Activated naive CD4-positive, alpha-beta T cell treated with anti-CD3 and anti-CD28 coated beads, Interleukin-2, amount 50 U/mL, for 24 hours (primary cell): ENCODE results near the gene PPP6R1.

ENCODE experiments used
- H3K27ac Mint-ChIP-seq: one replicate; pipeline ENCODE4 v1.8.0; 2021; ENCODE audit warnings: mild to moderate bottlenecking, mixed read lengths
- H3K27me3 Mint-ChIP-seq: one replicate; pipeline ENCODE4 v1.8.0; 2021; ENCODE audit warnings: mixed read lengths
- H3K36me3 Mint-ChIP-seq: one replicate; pipeline ENCODE4 v1.8.0; 2021; ENCODE audit warnings: mixed read lengths
- H3K4me1 Mint-ChIP-seq: one replicate; pipeline ENCODE4 v1.8.0; 2021; ENCODE audit warnings: mixed read lengths
- H3K4me3 Mint-ChIP-seq: one replicate; pipeline ENCODE4 v1.8.0; 2021; ENCODE audit warnings: mild to moderate bottlenecking, mixed read lengths
- H3K9me3 Mint-ChIP-seq: one replicate; pipeline ENCODE4 v1.8.0; 2021; ENCODE audit warnings: mixed read lengths

PPP6R1 gene, protein sequence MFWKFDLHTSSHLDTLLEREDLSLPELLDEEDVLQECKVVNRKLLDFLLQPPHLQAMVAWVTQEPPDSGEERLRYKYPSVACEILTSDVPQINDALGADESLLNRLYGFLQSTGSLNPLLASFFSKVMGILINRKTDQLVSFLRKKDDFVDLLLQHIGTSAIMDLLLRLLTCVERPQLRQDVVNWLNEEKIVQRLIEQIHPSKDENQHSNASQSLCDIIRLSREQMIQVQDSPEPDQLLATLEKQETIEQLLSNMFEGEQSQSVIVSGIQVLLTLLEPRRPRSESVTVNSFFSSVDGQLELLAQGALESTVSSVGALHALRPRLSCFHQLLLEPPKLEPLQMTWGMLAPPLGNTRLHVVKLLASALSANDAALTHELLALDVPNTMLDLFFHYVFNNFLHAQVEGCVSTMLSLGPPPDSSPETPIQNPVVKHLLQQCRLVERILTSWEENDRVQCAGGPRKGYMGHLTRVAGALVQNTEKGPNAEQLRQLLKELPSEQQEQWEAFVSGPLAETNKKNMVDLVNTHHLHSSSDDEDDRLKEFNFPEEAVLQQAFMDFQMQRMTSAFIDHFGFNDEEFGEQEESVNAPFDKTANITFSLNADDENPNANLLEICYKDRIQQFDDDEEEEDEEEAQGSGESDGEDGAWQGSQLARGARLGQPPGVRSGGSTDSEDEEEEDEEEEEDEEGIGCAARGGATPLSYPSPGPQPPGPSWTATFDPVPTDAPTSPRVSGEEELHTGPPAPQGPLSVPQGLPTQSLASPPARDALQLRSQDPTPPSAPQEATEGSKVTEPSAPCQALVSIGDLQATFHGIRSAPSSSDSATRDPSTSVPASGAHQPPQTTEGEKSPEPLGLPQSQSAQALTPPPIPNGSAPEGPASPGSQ

DNA sequence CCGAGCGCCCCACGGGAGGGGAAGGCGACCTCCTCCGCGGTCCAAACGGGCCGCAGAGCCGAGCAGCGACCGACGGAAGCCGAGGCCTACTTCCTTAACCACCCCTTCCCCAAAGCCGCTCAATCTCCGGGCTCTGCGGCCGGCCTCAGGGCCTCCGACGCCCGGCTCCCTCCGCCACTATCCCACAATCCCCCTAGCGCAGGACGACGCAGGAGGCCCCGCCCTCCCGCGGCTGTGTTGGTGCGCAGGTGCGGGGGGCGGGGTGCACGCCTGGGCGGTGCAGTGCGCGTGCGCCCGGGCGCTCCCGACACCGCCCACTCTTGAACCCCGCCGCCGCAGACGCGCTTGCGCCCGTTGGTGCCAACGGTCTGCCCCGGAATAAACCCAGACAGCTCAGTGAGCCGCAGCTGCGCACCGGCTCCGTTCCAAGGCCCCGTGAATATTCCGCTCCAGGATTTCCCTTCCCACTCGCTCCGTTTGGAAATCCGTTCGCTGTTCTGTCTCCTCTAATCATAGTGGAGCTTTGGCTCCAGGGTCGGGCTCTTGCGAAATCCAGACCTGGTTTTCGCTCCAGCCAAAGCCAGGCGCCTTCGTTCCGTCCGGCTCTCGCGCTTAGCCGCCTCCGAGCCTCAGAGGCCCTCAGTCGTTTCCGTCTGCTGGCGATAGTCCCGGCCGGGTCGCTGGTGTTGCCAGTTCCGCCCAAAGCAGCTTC, at the start of gene PPP6R1:
Gene PPP6R1, minus strand, starts transcription at position 190 of the 712 bp plus-strand sequence. CDS start 11,914 bp downstream, outside the sequence.
- H3K27me3 Mint-ChIP-seq, result no peaks in the 10 kb centered on the region
- no peaks in the 10 kb centered on the region for H3K9me3 Mint-ChIP-seq
- H3K27ac Mint-ChIP-seq, result peak within 1 kb of the TSS; percentile 98
- peaks cover 38% of the 10 kb centered on the region for H3K4me1 Mint-ChIP-seq
- peak within 1 kb of the TSS; percentile 97 for H3K4me3 Mint-ChIP-seq
- H3K36me3 Mint-ChIP-seq, result peaks cover 10% of the 10 kb centered on the region

DNA sequence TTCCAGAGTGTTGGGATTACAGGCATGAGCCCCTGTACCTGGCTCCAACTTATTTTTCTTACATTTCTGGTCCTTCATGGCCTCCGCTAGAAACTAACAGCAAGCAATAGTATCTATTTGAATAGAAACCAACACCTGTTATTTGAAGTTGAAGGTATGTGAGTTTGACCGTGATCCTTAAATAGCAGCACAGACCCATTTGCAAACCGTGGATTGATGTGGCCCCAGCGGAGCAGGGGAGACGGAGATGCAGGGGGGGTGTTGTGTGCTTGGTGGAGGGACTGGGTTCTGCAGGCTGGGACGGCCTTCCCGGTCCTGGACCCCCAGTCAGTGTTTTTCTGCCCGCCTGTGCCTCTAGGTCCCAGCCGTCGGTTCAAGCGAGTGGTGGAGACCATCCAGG, 49.5 kb upstream of the PPP6R1 start:
- Mint-ChIP-seq H3K36me3 (no peaks in the 10 kb centered on the region), H3K27me3 (no peaks in the 10 kb centered on the region), H3K4me3 (no peak overlapping the region), H3K9me3 (no peaks in the 10 kb centered on the region), H3K4me1 (peaks cover 3% of the 10 kb centered on the region), H3K27ac (no peak overlapping the region)

DNA sequence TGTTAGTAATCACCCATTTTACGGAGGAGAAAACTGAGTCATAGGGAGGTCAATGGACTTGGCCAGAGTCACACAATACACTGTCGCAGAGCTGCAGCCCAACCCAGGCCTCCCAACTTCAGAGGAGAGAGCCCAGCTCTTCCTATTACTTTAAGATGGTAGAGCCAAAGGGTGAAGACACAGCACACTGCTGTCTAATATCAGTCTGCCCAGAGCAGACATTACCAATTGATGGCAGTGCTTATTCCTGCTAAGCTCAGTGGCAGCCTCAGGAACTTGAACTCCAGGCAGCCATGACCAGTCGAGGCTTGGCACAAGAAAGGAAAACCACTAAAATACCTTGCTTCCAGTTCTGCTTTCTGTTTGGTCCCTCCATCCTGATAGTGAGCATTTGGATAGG, 47.9 kb upstream of the PPP6R1 start:
- Mint-ChIP-seq H3K27ac (no peak overlapping the region), H3K4me3 (no peak overlapping the region), H3K36me3 (no peaks in the 10 kb centered on the region), H3K4me1 (peaks cover 8% of the 10 kb centered on the region), H3K27me3 (no peaks in the 10 kb centered on the region), H3K9me3 (no peaks in the 10 kb centered on the region)

DNA sequence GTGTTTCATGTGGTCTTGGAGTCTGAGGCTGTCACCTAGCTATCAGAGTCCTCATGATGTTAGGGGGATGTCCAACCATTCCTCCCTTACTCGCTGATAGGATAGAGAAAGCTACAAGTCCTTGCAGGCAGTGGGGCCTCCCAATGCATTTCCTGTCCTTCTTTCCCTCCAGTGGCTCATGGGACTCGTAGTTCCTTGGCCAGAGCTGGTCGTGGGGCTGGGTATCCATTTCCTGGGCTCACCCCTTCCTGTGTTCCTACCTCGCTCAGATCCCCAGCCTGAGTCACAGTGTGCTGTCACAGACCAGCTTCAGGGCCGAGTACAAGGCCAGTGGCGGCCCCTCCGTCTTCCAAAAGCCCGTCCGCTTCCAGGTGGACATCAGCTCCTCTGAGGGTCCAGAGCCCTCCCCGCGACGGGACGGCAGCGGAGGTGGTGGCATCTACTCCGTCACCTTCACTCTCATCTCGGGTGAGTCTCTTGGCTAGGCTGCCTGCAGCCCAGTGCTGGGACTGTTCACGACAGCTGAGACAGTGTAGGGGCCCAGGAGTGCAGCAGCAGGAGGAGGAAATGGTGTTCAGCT, 47.3 kb upstream of the PPP6R1 start:
- H3K4me3 Mint-ChIP-seq, result no peak overlapping the region
- no peak overlapping the region for H3K27ac Mint-ChIP-seq
- no peaks in the 10 kb centered on the region for H3K36me3 Mint-ChIP-seq
- peaks cover 9% of the 10 kb centered on the region for H3K4me1 Mint-ChIP-seq
- no peaks in the 10 kb centered on the region for H3K27me3 Mint-ChIP-seq
- H3K9me3 Mint-ChIP-seq, result no peaks in the 10 kb centered on the region

DNA sequence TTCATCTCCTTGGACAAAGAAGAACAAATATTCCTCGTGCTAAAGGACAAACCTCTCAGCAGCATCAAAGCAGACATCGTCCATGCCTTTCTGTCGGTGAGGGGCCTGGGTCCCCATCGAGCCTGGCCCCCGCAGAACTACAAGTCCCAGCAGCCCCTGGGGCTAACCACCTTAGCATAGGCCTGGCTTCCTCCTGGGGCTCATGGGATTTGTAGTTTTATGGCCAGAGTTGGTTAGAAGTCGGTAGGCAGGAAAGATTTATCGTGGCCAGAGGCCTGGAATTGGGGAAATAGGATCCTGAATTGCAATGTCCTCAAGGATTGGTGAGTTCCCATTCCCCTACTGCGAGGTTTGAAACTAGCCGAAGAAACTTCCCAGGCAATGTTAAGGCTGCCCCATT, 46.7 kb upstream of the PPP6R1 start:
- Mint-ChIP-seq H3K27ac (peak overlapping the region; percentile 68), H3K27me3 (no peaks in the 10 kb centered on the region), H3K36me3 (no peaks in the 10 kb centered on the region), H3K4me1 (peaks cover 9% of the 10 kb centered on the region), H3K9me3 (no peaks in the 10 kb centered on the region), H3K4me3 (no peak overlapping the region)

DNA sequence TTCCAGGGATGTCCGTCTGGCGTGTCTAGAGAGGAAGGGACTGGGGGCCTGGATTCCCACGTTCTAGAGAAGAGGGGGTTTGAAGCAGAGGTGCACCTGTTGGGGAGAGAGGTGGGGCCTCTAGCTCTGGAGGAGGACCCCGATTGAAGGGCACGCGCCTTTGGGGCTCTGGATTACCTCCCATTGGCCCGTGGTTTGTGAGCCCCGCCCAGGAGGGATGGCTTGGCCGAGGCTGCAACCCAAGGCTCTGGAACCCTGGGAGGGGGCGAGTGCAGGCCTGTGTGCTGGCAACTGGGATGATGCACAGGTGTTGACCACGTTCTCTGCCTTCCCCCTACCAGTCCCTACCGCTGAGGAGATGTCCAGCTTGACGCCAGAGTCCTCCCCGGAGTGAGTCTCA, 46.2 kb upstream of the PPP6R1 start:
- H3K4me1 Mint-ChIP-seq, result peaks cover 9% of the 10 kb centered on the region
- H3K36me3 Mint-ChIP-seq, result no peaks in the 10 kb centered on the region
- no peak overlapping the region for H3K4me3 Mint-ChIP-seq
- H3K9me3 Mint-ChIP-seq, result no peaks in the 10 kb centered on the region
- no peak overlapping the region for H3K27ac Mint-ChIP-seq
- no peaks in the 10 kb centered on the region for H3K27me3 Mint-ChIP-seq

DNA sequence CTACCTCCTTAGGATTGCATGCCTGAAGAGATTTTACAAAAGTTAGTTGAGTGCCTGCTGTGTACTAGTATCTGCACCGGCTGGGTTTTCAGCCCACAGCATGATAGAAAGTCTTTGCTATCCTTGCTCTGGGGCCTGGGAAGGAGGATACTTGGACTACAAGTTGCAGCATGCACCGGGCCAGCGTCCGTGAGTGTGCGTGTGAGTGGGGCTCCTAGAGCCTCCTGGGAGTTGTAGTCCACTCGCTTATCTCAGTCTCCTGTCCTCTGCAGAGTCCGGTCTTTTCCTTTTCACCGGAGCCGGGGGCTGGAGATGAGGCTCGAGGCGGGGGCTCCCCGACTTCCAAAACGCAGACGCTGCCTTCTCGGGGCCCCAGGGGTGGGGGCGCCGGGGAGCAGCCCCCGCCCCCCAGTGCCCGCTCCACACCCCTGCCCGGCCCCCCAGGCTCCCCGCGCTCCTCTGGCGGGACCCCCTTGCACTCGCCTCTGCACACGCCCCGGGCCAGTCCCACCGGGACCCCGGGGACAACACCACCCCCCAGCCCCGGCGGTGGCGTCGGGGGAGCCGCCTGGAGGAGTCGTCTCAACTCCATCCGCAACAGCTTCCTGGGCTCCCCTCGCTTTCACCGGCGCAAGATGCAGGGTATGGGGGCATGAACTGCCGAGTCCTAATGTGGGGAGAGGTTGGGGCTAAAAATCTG, 45.6 kb upstream of the PPP6R1 start:
- no peaks in the 10 kb centered on the region for H3K36me3 Mint-ChIP-seq
- no peaks in the 10 kb centered on the region for H3K9me3 Mint-ChIP-seq
- H3K27ac Mint-ChIP-seq, result no peak overlapping the region
- no peak overlapping the region for H3K4me3 Mint-ChIP-seq
- H3K4me1 Mint-ChIP-seq, result peaks cover 9% of the 10 kb centered on the region
- no peaks in the 10 kb centered on the region for H3K27me3 Mint-ChIP-seq

DNA sequence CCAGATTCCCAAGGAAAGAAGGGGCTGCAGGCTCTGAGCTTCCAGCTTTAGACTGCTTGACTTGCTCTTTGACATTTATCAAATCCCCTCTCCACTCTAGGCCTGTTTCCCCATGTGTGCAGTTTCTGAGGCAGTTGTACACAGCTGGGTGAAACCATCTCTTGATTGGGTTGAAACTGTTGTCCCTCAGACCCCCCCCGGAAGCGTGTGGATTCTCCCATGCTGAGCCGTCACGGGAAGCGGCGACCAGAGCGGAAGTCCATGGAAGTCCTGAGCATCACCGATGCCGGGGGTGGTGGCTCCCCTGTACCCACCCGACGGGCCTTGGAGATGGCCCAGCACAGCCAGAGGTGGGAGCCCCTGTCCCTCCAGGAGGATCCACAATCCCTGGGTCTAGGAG, 44.7 kb upstream of the PPP6R1 start:
- H3K4me3 Mint-ChIP-seq, result no peak overlapping the region

DNA sequence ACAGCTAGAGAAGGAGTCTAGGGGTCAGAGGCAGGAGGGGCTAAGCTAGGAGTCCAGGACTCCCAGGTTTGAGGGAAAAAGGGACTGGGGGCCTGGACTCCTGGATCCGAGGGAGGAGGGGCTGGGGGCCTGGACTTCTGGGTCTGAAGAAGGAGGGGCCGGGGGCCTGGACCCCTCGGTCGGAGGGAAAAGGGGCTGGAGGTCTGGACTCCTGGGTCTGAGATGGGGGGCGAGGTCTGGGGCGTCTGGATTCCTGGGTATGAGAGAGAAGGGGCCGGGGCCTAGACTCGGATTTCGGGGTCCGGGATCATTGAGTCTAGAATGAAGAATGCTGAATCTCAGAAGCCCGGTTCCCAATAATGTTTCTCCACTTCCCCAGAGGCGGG, 43.5 kb upstream of the PPP6R1 start:
- Mint-ChIP-seq H3K4me3 (peak overlapping the region; percentile 84), H3K36me3 (no peaks in the 10 kb centered on the region), H3K27me3 (no peaks in the 10 kb centered on the region), H3K4me1 (peaks cover 9% of the 10 kb centered on the region), H3K9me3 (no peaks in the 10 kb centered on the region), H3K27ac (no peak overlapping the region)

More for the DNA sequence above, 44.7 kb upstream of the PPP6R1 start:
- no peaks in the 10 kb centered on the region for H3K36me3 Mint-ChIP-seq
- no peaks in the 10 kb centered on the region for H3K9me3 Mint-ChIP-seq
- peaks cover 9% of the 10 kb centered on the region for H3K4me1 Mint-ChIP-seq
- H3K27me3 Mint-ChIP-seq, result no peaks in the 10 kb centered on the region
- no peak overlapping the region for H3K27ac Mint-ChIP-seq

DNA sequence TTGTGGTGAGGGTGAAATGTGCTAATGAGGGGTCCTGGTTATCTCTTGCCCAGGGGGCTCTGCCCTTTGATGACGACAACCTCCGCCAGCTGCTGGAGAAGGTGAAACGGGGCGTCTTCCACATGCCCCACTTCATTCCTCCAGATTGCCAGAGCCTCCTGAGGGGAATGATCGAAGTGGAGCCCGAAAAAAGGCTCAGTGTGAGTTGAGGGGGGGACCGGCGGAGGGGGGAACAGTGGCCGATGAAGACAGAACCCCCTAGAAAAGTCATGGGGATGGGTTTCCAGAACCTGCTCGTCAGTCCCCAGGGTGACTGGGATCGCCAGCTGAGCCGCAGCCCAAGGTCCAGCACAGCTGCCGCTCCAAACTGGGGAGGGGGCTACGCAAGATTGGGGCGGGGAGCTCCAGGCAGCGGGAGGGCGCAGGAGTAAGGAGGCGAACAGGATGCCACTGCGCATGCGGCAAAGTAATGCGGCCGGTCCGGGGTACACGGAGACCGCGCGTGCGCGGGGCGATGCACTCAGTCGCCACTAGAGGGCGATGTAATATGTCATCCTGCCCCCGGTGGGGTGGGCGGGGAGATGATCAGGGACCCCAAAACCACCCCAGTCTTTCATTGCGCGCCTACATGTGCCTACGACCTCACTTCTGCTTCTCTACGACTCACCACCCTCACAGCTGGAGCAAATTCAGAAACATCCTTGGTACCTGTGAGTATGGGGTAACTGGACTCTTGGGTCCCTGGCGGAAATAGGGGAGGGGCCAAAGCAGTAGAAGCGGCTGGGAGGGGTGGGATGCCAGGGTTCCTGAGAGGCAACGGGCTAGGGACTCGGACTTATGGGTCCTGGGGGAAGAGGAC, 42.9 kb upstream of the PPP6R1 start:
- Mint-ChIP-seq H3K4me3 (peak overlapping the region; percentile 84), H3K9me3 (no peaks in the 10 kb centered on the region), H3K4me1 (peaks cover 9% of the 10 kb centered on the region), H3K27me3 (no peaks in the 10 kb centered on the region), H3K36me3 (no peaks in the 10 kb centered on the region), H3K27ac (peak overlapping the region; percentile 14)

DNA sequence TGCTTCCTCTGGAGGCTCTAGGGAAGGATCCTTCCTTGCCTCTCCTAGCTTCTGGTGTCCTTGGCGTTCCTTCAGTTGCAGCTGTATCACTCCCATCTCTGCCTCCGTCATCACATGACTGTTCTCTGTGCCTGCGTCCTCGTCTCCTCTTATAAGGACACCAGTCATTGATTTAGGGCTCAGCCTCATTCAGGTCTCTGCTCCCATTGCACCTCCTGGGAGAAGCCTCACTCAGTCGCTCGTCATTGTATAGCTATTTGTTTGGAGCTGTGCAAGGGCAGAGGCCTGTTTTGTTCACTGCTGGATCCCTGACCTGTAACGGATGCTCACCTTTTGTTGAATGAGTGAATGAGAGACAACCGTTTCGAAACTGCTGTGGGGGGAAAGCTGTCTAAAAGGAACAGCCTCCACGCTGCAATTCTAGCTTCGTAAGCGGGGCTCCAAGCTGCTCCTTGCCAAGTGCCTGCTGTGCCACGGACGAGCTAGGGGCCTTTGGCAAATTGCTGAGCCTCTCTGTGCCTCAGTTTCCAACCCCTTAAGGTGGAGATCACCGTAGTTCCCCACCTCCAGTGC, 42.2 kb upstream of the PPP6R1 start:
- Mint-ChIP-seq H3K4me1 (peaks cover 9% of the 10 kb centered on the region), H3K27me3 (no peaks in the 10 kb centered on the region), H3K9me3 (no peaks in the 10 kb centered on the region), H3K27ac (no peak overlapping the region), H3K36me3 (no peaks in the 10 kb centered on the region), H3K4me3 (peak overlapping the region; percentile 84)

DNA sequence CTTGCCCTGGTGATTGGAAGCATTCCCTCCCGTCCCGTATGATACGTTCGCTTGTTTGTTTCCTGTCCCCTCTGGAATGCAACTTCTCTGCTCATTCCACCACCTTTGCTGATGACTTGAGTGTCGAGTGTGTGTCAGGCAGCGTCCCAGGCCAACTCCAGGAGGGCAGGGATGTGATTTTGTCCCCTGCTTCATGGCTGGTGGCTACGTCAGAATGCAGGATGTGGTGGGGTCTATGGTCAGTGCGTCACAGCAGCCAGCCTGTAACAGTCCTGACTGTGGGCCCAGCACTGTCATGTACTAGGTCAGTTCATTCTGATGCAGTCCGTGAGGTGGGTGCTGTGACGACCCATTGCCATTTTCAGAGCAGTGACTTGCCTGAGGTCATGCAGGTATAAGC, 41.2 kb upstream of the PPP6R1 start:
- peaks cover 6% of the 10 kb centered on the region for H3K4me1 Mint-ChIP-seq
- H3K36me3 Mint-ChIP-seq, result no peaks in the 10 kb centered on the region
- H3K27me3 Mint-ChIP-seq, result no peaks in the 10 kb centered on the region
- H3K4me3 Mint-ChIP-seq, result no peak overlapping the region
- H3K27ac Mint-ChIP-seq, result no peak overlapping the region
- no peaks in the 10 kb centered on the region for H3K9me3 Mint-ChIP-seq

DNA sequence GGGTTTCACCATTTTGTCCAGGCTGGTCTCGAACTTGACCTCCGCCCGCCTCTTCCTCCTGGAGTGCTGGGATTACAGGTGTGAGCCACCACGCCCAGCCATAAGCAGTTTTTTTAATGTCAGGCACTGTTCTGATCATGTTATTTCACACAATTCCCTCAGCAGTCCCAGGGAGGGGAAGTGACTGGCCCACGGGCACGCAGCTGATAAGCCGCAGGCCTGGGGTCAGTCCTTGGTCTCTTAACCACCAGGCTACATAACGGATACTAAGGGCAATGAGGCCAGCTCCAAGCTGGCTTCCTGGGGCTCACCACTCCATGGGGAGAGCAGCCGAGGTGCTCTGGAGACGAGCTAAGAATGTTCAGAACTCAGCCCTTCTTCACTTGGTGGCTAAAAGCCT, 38.5 kb upstream of the PPP6R1 start:
- Mint-ChIP-seq H3K27me3 (no peaks in the 10 kb centered on the region), H3K4me1 (peaks cover 6% of the 10 kb centered on the region), H3K4me3 (no peak overlapping the region), H3K27ac (no peak overlapping the region), H3K36me3 (no peaks in the 10 kb centered on the region), H3K9me3 (no peaks in the 10 kb centered on the region)
